Sciatic nerve (tissue), 2 donors: ENCODE measurements around the gene CPTP. TPM values are rescaled to one million over a fixed set of nuclear protein-coding genes. Genes with fewer than 3 reads are reported as not detected.

Source experiments
- ATAC-seq: fragments of 200-7000 bp; cut with Tn5 transposase; one replicate; pipeline ENCODE4 v1.9.1; 2020; ENCODE audit warnings: mild to moderate bottlenecking, moderate library complexity
- DNase-seq: peaks from one replicate; pipeline ENCODE4 v3.0.0-alpha.2; 2020; ENCODE audit warnings: low spot score
- intact Hi-C: fragments of 100-400 bp; cut with DNase I; formaldehyde crosslinking; loops from one replicate; pipeline ENCODE4 v1.14.2; 2022
- total RNA-seq: library from RNA; stranded (reverse); fragmentation: NEBNext Ultra II Directional; extraction: Animal tissue kit (Norgen Biotek cat#: 25700); gene quantifications from one replicate; pipeline ENCODE4 v1.2.1, GENCODE V29; 2021
- donor health status: DM: no; HTN: no; CAD: no.
- donor health status: DM: no; HTN: no; CAD: no.

The CPTP gene
- total RNA-seq, 1 donor from 2014 or later = 15.7 TPM

- ATAC-seq (peak; percentile 63), DNase-seq (peak; percentile 87)
- intact Hi-C loops = no loop called here
Measured at GRCh38 chr1:1304331-1305299, 20.0 kb upstream of the CPTP start.

DNA sequence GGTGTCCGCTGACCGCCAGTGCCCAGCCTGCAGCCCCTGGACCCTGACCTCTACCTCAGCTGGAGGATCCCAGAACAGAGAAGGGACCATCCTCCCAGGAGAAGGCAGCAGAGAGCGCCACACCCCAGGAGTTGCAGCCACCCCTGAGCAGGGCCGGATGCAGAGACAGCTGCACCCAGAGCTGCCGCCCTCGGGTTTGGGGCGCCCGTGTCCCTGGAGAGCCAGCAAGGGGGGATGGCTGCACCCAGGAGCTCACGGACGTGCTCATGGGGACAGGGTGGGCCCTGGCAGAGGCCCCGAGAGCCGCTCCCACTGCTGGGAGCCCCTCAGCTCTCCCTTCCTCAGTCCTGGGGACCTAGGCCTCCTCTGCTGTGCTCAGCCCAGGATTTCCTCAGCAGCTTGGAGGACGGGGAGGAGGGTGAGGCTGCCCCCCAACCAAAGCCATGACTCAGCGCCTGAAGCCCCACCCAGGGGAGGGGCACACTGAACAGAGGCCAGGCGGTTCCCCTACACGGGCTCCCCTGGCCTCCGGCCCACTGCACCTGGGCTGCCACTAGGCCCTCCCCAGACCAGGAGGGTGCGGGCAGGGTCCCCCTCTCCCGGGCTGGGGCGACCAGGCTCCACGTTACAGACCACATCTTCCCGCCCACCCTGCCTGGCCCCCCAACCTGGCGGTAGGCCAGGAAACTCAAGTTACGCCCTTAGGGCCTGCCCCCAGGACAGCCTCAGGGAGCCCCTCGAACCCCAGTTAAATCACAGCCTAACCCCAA is 19.1 kb upstream of the CPTP start:
- DNase-seq (peak; percentile 85), ATAC-seq (peak; percentile 67)
- intact Hi-C loops = no loop called here

DNA sequence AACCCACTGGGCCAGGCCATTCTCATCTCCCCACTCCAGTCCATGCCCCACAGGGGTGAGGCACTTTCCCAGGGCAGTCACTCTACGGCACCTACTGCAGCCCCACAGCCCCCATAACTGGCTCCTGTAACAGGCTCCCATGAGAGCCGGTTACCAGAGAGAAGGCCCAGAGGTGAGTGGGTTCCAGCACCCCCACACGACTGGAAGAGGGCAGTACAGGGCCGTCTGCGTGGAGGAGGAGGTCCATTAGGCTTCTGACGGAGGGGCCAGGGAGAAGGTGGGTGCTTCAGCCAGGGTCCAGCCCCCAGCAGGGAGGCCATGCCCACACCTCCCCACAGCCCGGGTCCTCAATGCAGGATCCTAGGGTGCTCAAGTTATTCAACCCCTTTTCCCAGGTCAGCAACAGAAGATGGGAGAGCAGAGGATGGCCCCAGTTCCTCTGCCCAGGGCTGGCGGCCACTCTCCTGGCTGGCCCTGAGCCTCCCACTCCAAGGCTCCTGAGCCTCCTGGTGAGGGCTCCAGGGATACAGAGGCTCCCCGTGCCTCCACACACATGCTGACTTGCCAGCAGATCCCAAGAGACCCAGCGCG is 18.4 kb upstream of the CPTP start:
- intact Hi-C loops = no loop called here
- ATAC-seq (no peak), DNase-seq (no peak)

- no peak for DNase-seq
- no peak for ATAC-seq
- intact Hi-C loops = no loop called here
Measured at GRCh38 chr1:1306661-1307260, 17.8 kb upstream of the CPTP start.

DNA sequence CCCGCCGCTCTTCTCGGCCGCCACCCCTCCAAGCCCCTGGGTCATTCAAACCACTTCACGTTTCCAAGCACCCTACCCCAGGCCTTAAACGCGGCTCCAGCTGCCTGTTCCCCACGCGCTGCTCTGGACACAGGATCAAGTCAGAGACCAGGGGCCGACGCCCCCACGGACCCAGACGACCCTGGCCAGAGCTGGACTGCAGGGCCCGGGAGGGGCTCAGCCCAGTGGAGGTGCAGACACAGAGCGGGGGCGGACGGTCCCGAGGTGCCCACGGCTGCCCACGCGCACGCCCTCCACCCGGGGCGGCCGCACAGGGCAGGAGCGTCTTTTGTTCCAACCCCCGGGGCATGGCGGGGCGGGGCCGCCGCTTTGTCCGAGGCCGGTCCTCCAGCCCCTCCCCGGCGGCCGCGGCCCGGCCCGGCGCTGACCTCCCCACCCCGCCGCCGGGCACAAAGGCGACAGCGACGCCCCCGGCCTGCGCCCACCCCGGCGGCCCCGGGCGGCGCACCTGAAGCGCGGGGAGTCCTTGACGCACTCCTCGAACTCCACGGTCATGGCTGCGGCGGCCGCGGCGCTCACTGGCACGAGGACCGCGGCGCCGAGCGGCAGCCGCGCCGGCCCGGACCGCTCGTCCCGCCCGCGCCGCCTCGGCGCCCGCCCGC is 17.2 kb upstream of the CPTP start:
- DNase-seq (no peak), ATAC-seq (no peak)
- intact Hi-C loops = no loop called here

DNA sequence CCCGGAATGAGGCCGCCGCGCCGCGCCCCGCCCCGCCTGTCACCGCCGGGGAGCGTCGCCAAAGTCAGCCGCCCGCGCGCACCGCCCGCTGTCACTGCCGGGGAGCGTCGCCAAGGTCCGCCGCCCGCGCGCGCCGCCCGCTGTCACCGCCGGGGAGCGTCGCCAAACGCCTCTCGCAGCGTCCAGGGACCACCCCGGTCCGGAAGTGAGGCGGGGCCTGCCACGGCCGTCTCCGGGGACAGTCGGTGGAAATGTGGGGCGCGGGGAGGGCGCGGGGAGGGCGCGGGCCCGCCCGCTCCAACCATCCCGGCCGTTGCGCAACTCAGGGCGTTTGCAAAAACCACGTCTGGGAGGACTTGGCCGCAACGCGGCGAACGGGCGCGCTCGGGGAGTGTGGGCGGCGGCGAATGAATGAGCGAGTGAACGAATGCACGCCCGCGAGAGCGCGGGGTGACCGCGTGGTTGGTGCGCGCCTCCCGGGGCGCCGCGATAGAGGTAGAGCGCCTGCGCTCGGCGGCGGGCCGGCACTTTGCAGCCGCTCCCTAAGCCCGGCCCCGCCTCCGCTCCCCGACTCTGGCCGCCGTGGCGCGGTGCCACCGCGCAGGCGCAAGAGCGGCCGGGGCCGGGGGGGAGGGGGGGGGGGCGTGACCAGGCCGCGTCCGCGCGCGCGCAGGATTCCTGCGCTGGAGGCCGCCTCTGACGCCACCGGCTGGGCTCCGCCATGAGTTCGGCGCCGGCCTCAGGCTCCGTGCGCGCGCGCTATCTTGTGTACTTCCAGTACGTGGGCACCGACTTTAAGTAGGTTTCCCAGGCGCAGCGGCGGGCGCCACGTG is 16.5 kb upstream of the CPTP start, which contains the start of the genes ACAP3 and PUSL1:
TSS of gene ACAP3 (minus strand) at position 8 of the 833 bp plus-strand sequence. CDS start 115 bp downstream, outside the sequence.
TSS of gene PUSL1 (plus strand) at position 675 of the 833 bp plus-strand sequence. CDS start at position 722, 47 bp downstream.
- ATAC-seq (peak; percentile 73), DNase-seq (peak; percentile 96)
- intact Hi-C loops = no loop called here

DNA sequence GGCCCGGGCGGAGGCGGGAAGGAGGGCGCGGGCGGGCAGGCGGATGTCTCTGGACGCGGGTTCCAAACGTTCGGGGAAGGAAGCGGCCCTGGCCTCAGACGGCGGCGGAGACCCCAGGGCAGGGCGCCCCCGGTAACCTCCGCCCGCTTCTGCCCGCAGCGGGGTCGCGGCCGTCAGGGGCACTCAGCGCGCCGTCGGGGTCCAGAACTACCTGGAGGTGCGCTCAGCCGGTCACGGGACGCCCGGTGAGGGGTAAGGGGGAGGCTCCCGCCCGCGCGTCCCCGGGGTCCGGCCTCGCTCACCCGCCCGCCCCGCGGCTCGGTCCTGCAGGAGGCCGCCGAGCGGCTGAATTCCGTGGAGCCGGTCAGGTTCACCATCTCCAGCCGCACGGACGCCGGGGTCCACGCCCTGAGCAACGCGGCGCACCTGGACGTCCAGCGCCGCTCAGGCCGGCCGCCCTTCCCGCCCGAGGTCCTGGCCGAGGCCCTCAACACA is 15.8 kb upstream of the CPTP start:
- ATAC-seq = no peak
- no peak for DNase-seq
- intact Hi-C loops = no loop called here

GRCh38 chr1:1309251-1310108 is 15.1 kb upstream of the CPTP start:
- intact Hi-C loops = no loop called here
- ATAC-seq (no peak), DNase-seq (no peak)

- ATAC-seq (no peak), DNase-seq (no peak)
- intact Hi-C loops = no loop called here
Measured at GRCh38 chr1:1310109-1310385, 14.6 kb upstream of the CPTP start.

GRCh38 chr1:1310476-1311053 is 14.0 kb upstream of the CPTP start:
- intact Hi-C loops = no loop called here
- ATAC-seq (no peak), DNase-seq (no peak)

DNA sequence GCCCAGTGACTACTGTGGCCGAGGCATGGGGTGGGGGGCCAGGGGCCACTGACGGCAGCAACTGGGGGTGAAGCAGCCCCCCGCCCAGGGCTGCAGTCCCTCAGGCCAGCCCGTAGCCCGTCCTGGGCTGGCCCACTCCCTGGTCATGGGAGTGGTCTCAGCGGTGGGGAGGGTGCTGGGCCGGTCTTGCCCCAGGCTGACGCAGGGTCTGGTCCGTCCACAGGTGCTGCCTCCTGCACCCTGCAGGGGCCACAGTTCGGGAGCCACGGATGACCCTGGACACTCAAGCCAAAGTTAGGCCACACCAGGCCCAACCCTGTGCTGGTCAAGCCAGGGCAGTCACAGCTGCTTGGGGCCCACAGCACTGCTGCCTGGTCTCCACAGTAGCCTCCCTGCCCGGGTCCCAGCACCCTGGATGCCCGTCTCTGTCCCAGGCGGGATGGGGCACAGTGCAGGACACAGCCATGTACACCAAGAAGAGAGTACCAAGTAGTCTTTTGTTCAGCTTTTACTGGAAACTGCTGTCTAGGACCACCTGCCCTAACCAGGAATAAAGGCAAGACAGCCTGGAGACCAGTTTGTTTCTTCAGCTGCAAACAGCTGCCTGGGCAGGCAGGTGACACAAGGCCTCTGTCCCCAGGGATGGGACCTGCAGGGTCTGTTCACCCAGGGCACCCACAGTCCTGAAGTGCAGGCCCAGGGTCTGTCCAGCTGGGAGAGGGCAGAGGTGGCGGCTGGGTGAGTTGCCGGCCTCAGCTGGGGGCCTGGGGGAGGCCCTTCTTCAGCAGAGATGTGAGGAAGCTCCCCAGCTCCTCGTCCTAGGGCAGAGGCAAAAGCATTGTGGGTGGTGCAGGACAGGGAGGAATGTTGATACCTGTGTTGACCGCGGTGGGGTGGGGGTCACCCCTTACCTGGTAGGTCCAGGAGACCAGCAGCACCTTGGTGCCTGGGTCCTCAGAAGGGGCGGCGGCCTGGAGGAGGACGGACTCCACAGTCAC is 13.2 kb upstream of the CPTP start:
- intact Hi-C loops = no loop called here
- ATAC-seq (no peak), DNase-seq (no peak)

DNA sequence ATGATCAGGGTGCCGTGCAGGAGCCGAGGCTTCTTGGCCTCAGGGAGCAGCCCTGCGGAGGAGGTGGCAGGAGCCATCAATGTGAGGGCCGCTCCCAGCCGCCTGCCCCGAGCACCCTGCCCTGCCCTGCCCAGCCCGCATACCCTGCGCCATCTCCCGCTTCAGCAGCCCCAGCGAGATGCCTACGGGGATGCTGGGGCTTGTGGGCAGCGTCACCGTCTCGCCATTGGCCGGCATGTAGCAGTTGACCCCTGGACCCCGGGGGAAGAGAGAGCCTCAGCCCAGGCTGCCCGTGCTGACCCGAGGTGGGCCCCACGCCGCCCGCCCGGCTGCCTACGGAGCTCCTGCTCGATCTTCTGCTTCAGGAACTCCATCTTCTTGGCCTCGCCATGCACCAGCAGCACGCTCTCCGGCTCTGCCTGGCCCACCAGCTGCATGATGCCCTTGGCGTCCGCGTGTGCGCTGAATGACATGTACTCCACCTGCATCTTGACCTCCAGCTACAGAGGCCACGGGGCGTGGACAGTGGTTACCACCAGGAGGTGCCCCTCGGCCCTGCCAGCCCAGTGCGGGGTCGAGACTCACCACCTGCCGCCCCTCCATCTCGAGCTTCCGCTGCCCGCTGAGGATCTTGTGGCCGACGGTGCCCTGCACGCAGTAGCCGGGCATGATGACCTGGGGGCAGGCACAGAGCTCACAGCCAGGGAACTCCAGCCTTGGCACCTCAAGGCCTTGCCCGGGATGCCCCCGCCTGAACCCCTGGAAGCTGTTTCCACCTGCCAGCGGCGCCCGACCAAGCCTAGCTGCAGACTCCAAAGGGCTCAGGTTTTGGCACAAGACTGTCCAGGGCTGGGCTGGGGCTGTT is 11.9 kb upstream of the CPTP start:
- ATAC-seq = no peak
- DNase-seq = no peak
- intact Hi-C loops = no loop called here

DNA sequence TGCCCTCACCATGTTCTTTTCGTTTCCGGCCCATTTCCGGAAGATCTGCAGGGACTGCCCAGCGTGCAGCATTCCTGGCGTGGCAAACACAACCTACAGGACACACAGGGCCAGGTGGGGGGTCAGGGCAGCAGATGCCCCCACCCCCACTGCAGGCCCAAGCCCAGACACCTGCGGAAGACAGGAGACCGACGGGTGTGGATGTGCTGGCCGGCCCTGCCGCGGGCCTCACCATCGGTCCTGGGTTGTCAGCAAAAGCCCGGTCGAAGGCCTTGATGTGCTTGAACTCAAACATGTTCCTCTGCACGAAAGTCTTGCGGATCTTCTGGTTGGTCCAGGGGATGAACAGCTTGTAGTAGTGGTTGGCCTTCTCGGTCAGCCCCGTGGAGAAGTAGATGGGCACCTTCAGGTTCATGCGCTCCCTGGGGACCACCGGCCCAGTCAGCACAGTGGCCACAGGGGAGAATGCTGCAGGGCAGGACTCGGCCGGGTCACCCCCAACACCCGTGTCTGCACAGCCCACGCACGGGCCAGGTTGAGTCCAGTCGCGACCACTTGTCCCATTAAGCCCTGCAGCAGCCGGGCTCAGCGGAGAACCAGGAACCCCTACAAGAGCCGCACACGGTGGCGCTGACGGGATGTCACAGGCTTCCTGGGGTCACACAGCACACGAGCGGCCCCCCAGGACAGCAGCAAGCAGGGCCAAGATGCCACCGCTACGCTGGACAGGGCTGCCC is 10.9 kb upstream of the CPTP start:
- DNase-seq = no peak
- intact Hi-C loops = no loop called here
- no peak for ATAC-seq

GRCh38 chr1:1314237-1314586 is 10.4 kb upstream of the CPTP start:
- DNase-seq (no peak), ATAC-seq (no peak)
- intact Hi-C loops = no loop called here
